ENCODE results near the gene AP2S1. TPM values are rescaled to one million over a fixed set of nuclear protein-coding genes. Genes with fewer than 3 reads are reported as not detected.
"Not testable (repeated sequence)": the region's sequence is repeated elsewhere in the genome, so short reads cannot be mapped to it uniquely, and the experiment has no call there.

Gene AP2S1
- total and polyA plus RNA-seq, 7 donors, result 63.0 to 121 (median 86.3) TPM

- no peak overlapping the region for H3K4me3 ChIP-seq
- intact Hi-C loops (cut with DNase I), result no loop called here
- DNase-seq (no peak), ATAC-seq (no peak)
- H3K36me3 ChIP-seq (ENCODE audit: insufficient read depth in 1 of 2, low read depth in 1 of 2), result no peaks in the 10 kb centered on the region
- H3K4me1 ChIP-seq, result no peaks in the 10 kb centered on the region
- no peaks in the 10 kb centered on the region for H3K27me3 ChIP-seq (ENCODE audit: insufficient read depth in 3 of 3, low read length in 2 of 3)
- H3K9me3 ChIP-seq, result no peaks in the 10 kb centered on the region
- H3K27ac ChIP-seq, result no peak overlapping the region
- TF ChIP-seq CTCF (IDR thresholded peaks at IDR 0.05), result no peak
- 89 to 93% (median 93%) methylated on average over 5 to 6 of the region's 6 CpGs for WGBS, 3 donors
Measured at GRCh38 chr19:46823049-46823448, 27.6 kb downstream of the AP2S1 start.

- intact Hi-C loops (cut with DNase I); H3K9me3 ChIP-seq; H3K27me3 ChIP-seq (ENCODE audit: insufficient read depth in 3 of 3, low read length in 2 of 3); H3K27ac ChIP-seq; DNase-seq; H3K4me3 ChIP-seq; H3K4me1 ChIP-seq; H3K36me3 ChIP-seq (ENCODE audit: insufficient read depth in 1 of 2, low read depth in 1 of 2); ATAC-seq: not testable (repeated sequence)
- WGBS, 3 donors, result 75 to 93% (median 80%) methylated on average over 4 of the region's 4 CpGs
Measured at GRCh38 chr19:46822410-46822787, 28.2 kb downstream of the AP2S1 start.

DNA sequence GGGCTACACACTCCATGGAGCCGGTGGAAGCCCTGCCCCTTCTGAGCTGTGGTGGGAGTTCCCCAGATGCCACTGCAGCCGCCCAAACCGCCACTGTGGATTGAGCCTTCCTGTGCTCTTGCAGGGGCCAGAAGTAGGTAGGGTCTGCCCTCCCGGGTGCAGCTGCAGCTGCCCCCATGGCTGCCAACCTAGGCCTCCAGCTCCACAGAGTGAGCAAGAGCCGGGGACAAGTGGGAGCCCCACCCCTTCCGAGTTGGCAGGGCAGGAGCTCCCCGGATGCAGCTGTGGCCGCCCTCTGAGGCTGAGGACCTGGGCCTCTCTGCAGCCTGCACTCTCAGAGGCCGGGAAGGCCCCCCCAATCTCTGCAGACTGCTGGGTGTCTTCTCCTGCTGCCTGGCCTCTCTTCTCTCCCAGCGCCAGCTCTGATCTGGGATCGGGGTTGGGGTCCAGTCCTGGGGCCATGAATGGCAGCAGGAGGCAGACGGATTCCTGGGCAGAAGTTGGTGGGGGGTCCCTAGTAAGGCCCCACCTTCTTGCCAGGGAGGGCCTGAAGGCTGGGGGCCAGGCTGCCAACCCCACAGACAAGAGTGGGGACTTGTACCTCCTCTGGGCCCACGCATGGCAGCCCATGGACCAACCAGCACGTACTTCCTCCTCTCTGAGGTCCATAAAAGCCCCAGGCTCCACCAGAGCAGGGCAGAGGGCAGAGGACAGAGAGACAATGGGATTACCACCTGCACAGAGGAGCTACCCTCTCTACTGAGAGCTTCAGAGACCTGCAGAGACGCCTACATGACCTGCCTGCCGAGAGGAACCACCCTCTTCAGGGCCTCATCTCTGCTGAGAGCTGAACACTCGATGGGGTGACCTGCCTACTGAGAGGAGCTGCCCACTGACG lies 28.9 kb downstream of the AP2S1 start:
- ATAC-seq (peak in 1 of 4 donors; percentile 42), DNase-seq (no peak)
- no peak for TF ChIP-seq CTCF (IDR thresholded peaks at IDR 0.05)

DNA sequence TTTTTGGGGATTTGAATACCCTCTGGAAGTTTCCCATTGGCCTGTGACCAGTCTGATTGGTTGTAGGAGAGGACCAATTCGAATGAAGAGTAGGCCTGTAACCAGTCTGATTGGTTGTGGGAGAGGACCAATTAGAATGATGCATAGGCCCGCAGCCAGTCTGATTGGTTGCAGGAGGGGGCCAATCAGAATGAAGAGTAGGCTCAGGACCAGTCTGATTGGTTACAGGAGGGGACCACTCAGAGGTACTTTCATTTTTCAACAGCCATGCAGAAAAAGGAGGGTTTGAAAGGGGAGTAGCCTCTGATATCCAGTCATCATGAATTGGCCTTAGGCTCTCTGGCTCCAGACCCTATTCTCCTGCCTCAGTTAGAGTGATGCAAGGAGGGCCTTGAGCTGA lies 31.8 kb downstream of the AP2S1 start:
- intact Hi-C loops (cut with DNase I), result no loop called here
- no peak for DNase-seq
- Histone ChIP-seq H3K27ac (no peak overlapping the region), H3K9me3 (no peaks in the 10 kb centered on the region), H3K27me3 (ENCODE audit: insufficient read depth in 3 of 3, low read length in 2 of 3) (no peaks in the 10 kb centered on the region), H3K36me3 (ENCODE audit: insufficient read depth in 1 of 2, low read depth in 1 of 2) (no peaks in the 10 kb centered on the region), H3K4me1 (no peaks in the 10 kb centered on the region), H3K4me3 (no peak overlapping the region)
- 87 to 96% (median 89%) methylated on average over 2 of the region's 2 CpGs for WGBS, 3 donors
- ATAC-seq, result no peak
- TF ChIP-seq CTCF (IDR thresholded peaks at IDR 0.05), result no peak

More for the DNA sequence above, 28.9 kb downstream of the AP2S1 start:
- Histone ChIP-seq H3K4me3 (no peak overlapping the region), H3K9me3 (no peaks in the 10 kb centered on the region), H3K36me3 (ENCODE audit: insufficient read depth in 1 of 2, low read depth in 1 of 2) (no peaks in the 10 kb centered on the region), H3K27ac (no peak overlapping the region), H3K4me1 (no peaks in the 10 kb centered on the region), H3K27me3 (ENCODE audit: insufficient read depth in 3 of 3, low read length in 2 of 3) (no peaks in the 10 kb centered on the region)
- WGBS, 3 donors, result 54 to 67% (median 60%) methylated on average over 17 to 18 of the region's 18 CpGs
- intact Hi-C loops (cut with DNase I), result no loop called here

DNA sequence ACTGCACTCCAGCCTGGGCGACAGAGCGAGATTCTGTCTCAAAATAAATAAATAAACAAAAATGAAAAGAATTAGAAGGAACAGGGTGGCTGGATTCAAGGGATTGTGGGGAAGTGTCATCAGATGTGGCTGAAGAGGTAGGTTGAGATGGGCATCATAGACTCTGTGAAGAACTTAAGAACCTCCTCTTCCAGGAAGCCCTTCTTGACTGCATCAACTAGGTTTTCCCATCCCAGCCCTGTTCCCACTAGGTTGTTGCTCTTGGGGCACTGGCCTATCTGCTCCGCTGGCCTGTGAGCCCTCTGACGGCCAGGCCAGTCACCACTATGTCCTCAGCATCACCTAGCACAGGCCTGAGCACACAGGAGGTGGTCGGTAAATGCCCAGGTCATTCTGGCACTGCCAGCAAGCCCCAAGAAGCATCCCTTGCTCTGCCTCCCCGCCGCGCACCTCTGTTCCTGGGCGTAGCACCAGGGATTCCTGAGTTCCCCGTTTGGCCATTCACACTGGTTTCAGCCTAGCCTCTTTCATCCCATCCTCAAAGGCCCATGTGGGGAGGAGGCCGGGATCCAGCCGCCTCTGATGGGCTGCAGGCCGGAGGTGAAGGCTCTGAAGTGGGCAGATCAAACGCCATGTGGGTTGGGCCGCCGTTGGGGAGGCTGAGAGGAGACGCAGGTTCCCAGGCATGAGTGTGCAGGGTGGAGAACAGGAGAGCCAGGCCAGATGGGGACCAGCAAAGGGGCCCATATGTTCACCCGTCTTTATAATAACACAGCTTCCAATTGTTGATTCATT lies 34.6 kb downstream of the AP2S1 start:
- WGBS, 3 donors, result 71 to 79% (median 72%) methylated on average over 17 to 18 of the region's 18 CpGs
- no peaks in the 10 kb centered on the region for H3K36me3 ChIP-seq (ENCODE audit: insufficient read depth in 1 of 2, low read depth in 1 of 2)
- DNase-seq (no peak), ATAC-seq (no peak)
- no peak overlapping the region for H3K27ac ChIP-seq
- no peaks in the 10 kb centered on the region for H3K27me3 ChIP-seq (ENCODE audit: insufficient read depth in 3 of 3, low read length in 2 of 3)
- TF ChIP-seq CTCF (IDR thresholded peaks at IDR 0.05), result no peak
- intact Hi-C loops (cut with DNase I), result no loop called here
- no peaks in the 10 kb centered on the region for H3K4me1 ChIP-seq
- no peaks in the 10 kb centered on the region for H3K9me3 ChIP-seq
- H3K4me3 ChIP-seq, result no peak overlapping the region

Measured in psoas muscle (tissue), 8 donors.